ENCODE data around the gene CEP152.
A peak's percentile ranks its signal among the peaks of the same experiment; 100 is the strongest.

The CEP152 gene

GRCh38 chr15:48806151-48806550 is 4.7 kb downstream of the CEP152 start:
- Histone ChIP-seq H3K27ac (ENCODE audit: low read depth, low read length) (no peak overlapping the region), H3K36me3 (ENCODE audit: low read length) (peaks cover 8% of the 10 kb centered on the region; the same call in 1 of the 2 replicates), H3K4me2 (ENCODE audit: low read depth, low read length, poor library complexity, severe bottlenecking) (peak overlapping the region; percentile 94), H3K9ac (ENCODE audit: low read length) (no peak overlapping the region), H3K9me3 (ENCODE audit: insufficient read depth, low read length) (no peaks in the 10 kb centered on the region), H4K20me1 (ENCODE audit: low read depth, low read length) (peaks cover 5% of the 10 kb centered on the region), H3K4me3 (ENCODE audit: insufficient read depth, low read length, poor library complexity, severe bottlenecking) (no peak overlapping the region), H2AFZ (ENCODE audit: low read depth, low read length, severe bottlenecking) (no peak overlapping the region), H3K9me2 (replicated peaks; ENCODE audit: insufficient read depth, low read length) (no peaks in the 10 kb centered on the region), H3K79me2 (ENCODE audit: insufficient read depth, low read length) (peaks cover 96% of the 10 kb centered on the region), H3K27me3 (ENCODE audit: low read length) (no peaks in the 10 kb centered on the region), H3F3A (ENCODE audit: insufficient read depth) (peaks cover 5% of the 10 kb centered on the region; the same call in 1 of the 2 replicates)
- TF ChIP-seq EZH2phosphoT487 (conservative IDR thresholded peaks at IDR 0.05; ENCODE audit: low read length) (no peak), CTCF (IDR thresholded peaks at IDR 0.05; ENCODE audit: insufficient read depth, low read length, poor library complexity, severe bottlenecking) (no peak)

DNA sequence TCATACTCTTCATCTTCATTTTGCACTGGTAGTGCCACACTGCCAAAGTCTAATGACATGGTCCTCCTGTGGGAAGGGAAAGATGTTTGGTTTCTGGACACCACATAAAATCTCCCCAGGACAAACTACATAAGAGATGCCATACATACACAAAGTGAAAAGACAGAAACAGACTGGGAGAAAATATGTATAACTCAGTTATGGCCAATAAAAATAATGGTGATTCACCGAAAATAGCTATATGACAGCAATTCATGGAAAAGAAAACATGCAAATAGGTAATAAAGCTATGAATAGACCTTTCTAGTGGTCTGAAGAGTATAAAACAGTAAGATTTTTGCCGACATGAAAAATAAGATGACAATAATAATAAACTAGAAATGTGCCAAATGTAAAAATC is 5.3 kb downstream of the CEP152 start:
- Histone ChIP-seq H3K4me3 (ENCODE audit: insufficient read depth, low read length, poor library complexity, severe bottlenecking) (no peak overlapping the region), H3K9me2 (replicated peaks; ENCODE audit: insufficient read depth, low read length) (no peaks in the 10 kb centered on the region), H3F3A (ENCODE audit: insufficient read depth) (peaks cover 5% of the 10 kb centered on the region; the same call in 1 of the 2 replicates), H4K20me1 (ENCODE audit: low read depth, low read length) (peaks cover 10% of the 10 kb centered on the region), H3K36me3 (ENCODE audit: low read length) (peaks cover 10% of the 10 kb centered on the region; the same call in 1 of the 2 replicates), H3K4me2 (ENCODE audit: low read depth, low read length, poor library complexity, severe bottlenecking) (peak overlapping the region; percentile 94), H2AFZ (ENCODE audit: low read depth, low read length, severe bottlenecking) (no peak overlapping the region), H3K79me2 (ENCODE audit: insufficient read depth, low read length) (peaks cover 100% of the 10 kb centered on the region), H3K9me3 (ENCODE audit: insufficient read depth, low read length) (no peaks in the 10 kb centered on the region), H3K27ac (ENCODE audit: low read depth, low read length) (no peak overlapping the region), H3K27me3 (ENCODE audit: low read length) (no peaks in the 10 kb centered on the region), H3K9ac (ENCODE audit: low read length) (no peak overlapping the region)
- no peak for TF ChIP-seq EZH2phosphoT487 (conservative IDR thresholded peaks at IDR 0.05; ENCODE audit: low read length)
- no peak for TF ChIP-seq CTCF (IDR thresholded peaks at IDR 0.05; ENCODE audit: insufficient read depth, low read length, poor library complexity, severe bottlenecking)

DNA sequence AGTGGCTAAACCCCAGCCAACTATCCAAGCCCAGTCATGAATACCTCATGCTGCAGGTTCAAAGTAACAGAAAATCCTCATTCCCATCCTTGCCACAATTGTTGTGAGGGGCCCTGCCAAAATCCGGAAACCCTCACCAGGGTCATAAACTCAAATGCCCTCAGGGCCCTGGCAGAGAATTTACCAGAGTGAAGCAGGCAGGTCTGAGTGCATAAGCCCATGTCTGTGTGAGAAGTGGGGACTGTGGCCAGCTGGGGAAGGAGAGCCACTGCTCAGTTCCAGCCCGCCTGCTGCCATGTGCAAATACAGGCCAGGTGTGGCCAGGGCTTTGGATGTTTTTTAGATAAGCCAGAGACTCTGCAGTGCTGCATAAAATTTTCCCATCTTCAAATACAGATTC is 7.0 kb downstream of the CEP152 start:
- Histone ChIP-seq H4K20me1 (ENCODE audit: low read depth, low read length) (peaks cover 8% of the 10 kb centered on the region), H3K4me3 (ENCODE audit: insufficient read depth, low read length, poor library complexity, severe bottlenecking) (no peak overlapping the region), H3K9me3 (ENCODE audit: insufficient read depth, low read length) (no peaks in the 10 kb centered on the region), H3K9me2 (replicated peaks; ENCODE audit: insufficient read depth, low read length) (no peaks in the 10 kb centered on the region), H3K36me3 (ENCODE audit: low read length) (peaks cover 12% of the 10 kb centered on the region; the same call in 1 of the 2 replicates), H3K4me2 (ENCODE audit: low read depth, low read length, poor library complexity, severe bottlenecking) (no peak overlapping the region), H3F3A (ENCODE audit: insufficient read depth) (no peaks in the 10 kb centered on the region), H3K79me2 (ENCODE audit: insufficient read depth, low read length) (peaks cover 99% of the 10 kb centered on the region), H2AFZ (ENCODE audit: low read depth, low read length, severe bottlenecking) (no peak overlapping the region), H3K27me3 (ENCODE audit: low read length) (no peaks in the 10 kb centered on the region), H3K27ac (ENCODE audit: low read depth, low read length) (no peak overlapping the region), H3K9ac (ENCODE audit: low read length) (no peak overlapping the region)
- TF ChIP-seq EZH2phosphoT487 (conservative IDR thresholded peaks at IDR 0.05; ENCODE audit: low read length) (no peak), CTCF (IDR thresholded peaks at IDR 0.05; ENCODE audit: insufficient read depth, low read length, poor library complexity, severe bottlenecking) (no peak)

Data from SU-DHL-6 (cell line).